ENCODE measurements around the gene IGSF23.

DNA sequence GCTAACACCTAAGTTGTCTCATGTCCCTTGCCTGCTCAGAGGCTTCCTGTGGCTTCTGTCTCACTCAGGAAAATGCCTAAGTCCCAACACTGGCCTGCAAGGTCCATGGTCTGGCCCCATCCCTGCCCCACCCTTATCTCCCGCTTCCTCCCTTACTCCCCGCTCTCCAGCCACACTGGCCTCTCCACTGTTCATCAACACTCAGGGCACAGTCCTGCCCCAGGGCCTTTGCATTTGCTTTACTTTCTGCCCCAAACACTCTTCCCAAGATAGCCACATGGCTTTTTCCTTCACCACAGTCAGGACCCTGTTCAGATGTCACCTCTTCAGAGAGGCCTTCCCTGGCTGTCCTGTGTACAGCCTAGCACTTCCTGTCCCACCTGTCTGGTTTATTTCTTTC lies 32.1 kb upstream of the IGSF23 start:
- TF ChIP-seq, protein P1, sequence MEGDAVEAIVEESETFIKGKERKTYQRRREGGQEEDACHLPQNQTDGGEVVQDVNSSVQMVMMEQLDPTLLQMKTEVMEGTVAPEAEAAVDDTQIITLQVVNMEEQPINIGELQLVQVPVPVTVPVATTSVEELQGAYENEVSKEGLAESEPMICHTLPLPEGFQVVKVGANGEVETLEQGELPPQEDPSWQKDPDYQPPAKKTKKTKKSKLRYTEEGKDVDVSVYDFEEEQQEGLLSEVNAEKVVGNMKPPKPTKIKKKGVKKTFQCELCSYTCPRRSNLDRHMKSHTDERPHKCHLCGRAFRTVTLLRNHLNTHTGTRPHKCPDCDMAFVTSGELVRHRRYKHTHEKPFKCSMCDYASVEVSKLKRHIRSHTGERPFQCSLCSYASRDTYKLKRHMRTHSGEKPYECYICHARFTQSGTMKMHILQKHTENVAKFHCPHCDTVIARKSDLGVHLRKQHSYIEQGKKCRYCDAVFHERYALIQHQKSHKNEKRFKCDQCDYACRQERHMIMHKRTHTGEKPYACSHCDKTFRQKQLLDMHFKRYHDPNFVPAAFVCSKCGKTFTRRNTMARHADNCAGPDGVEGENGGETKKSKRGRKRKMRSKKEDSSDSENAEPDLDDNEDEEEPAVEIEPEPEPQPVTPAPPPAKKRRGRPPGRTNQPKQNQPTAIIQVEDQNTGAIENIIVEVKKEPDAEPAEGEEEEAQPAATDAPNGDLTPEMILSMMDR (conservative IDR thresholded peaks at IDR 0.05; ENCODE audit: low read depth, low read length) = no peak
- TF ChIP-seq POLR2A (IDR thresholded peaks at IDR 0.05; ENCODE audit: low read depth, low read length) (no peak), NFE2L2 (IDR thresholded peaks at IDR 0.05; ENCODE audit: low read depth, low read length) (no peak), FOS (IDR thresholded peaks at IDR 0.05; ENCODE audit: low read depth, low read length) (no peak), MAZ (IDR thresholded peaks at IDR 0.05; ENCODE audit: borderline replicate concordance, low read depth, low read length) (no peak), RAD21 (IDR thresholded peaks at IDR 0.05; ENCODE audit: low read length) (no peak)

Measured in IMR-90 (cell line).